HFF-Myc (cell line): ENCODE measurements around the gene FOXP1.
"Not testable (repeated sequence)": the region's sequence is repeated elsewhere in the genome, so short reads cannot be mapped to it uniquely, and the experiment has no call there.

Experiments
- DNase-seq: peaks from one replicate; pipeline ENCODE4 v3.0.0-alpha.2; 2011; ENCODE audit warnings: low read depth; ENCODE audit errors: extremely low read depth
- H3K4me3 ChIP-seq: replicated peaks from 2 replicates; pipeline ENCODE4 v1.5.1; 2011; ENCODE audit warnings: low read depth, mild to moderate bottlenecking, control low read depth, low read length
- CTCF ChIP-seq: IDR thresholded peaks from 2 replicates; pipeline ENCODE4 v1.5.1; 2012; ENCODE audit warnings: mild to moderate bottlenecking, low read depth, low read length, control low read depth; ENCODE audit errors: missing control alignments

FOXP1 gene

GRCh38 chr3:71537211-71537611 lies 46.3 kb downstream of the FOXP1 start:
- TF ChIP-seq CTCF, result no peak
- DNase-seq, result peak; percentile 93
- no peak overlapping the region; the same call in 1 of the 2 replicates for H3K4me3 ChIP-seq

- H3K4me3 ChIP-seq, result peak overlapping the region; percentile 19; the same call in 1 of the 2 replicates
- DNase-seq, result peak; percentile 42
- no peak for TF ChIP-seq CTCF
Measured at GRCh38 chr3:71536376-71536965, 47.1 kb downstream of the FOXP1 start.

DNA sequence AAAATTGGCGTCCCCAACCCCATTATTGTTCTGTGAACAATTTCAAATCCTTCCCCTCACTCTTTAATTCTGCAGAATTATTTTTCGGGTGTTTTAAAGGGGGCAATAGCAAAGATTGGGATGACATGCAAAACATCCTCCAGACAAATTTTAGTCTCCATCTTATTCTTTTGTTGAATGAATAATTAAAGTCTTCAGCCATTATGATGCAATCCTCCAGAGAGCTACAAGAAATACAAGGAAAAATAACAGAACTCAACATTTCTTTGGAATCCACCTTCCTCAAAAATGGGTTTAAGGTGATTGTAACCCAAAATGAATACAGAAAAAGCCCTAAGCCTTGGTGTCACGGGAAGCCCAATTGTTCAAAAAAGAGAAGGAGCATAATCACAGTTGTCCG lies 49.9 kb downstream of the FOXP1 start:
- no peak for DNase-seq
- no peak for TF ChIP-seq CTCF
- no peak overlapping the region for H3K4me3 ChIP-seq

DNA sequence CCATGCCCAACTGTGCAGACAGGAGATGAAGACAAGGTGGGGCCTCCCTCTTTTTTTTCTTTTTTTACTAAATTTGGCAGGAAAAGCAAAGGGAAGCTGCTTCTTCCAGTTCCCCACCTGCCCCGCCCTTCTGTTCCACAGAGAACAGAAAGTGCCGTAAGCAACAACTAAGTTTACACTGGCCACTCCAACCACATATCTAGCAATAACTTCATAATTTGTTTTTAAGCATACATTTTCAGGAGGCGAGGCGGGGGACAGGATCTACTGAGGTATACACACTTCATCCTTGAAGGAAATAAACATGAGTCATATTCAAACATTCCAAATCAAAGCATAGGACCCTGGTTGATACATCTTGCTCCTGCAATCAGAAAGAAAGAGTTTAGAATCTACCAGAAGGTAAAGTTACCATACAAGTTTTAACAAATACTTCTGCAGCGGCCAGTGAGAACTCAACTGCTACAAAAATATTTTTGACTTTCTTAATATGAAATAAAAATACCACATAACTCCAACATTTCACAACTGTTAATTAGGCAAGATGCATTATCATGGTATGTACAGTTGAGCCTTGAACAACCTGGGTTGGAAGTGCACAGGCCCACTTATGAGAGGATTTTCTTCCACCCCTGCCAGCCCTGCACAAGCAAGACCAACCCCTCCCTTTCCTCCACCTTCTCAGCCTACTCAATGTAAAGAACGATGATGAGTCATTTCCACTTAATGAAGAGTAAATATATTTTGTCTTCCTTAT lies 50.7 kb downstream of the FOXP1 start:
- no peak for DNase-seq
- no peak overlapping the region for H3K4me3 ChIP-seq
- TF ChIP-seq CTCF, result no peak

GRCh38 chr3:71530903-71531530 lies 52.5 kb downstream of the FOXP1 start:
- no peak for TF ChIP-seq CTCF
- H3K4me3 ChIP-seq, result no peak overlapping the region
- no peak for DNase-seq

DNA sequence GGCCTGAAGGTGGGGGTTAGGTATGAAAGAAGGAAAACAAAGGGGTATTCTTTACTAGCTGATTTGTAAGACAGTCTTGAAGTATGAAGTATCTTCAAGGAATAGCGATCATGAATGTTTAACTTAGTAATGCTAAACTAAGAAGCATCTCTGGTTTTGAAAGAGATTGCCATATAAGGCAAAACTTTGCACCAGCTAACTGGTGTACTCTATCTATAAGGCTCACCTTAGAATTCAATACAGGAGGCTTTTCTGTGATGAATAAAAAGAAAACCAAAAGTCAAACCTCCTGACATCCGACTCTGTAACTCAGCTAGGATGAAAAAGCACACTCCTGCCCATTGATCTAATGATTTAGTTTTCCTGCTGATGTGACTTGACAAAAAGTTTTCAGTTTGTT lies 54.7 kb downstream of the FOXP1 start:
- no peak overlapping the region for H3K4me3 ChIP-seq
- no peak for TF ChIP-seq CTCF
- DNase-seq, result no peak

- not testable (repeated sequence) for H3K4me3 ChIP-seq, DNase-seq
Measured at GRCh38 chr3:71526448-71526847, 57.1 kb downstream of the FOXP1 start.
